ENCODE data around the gene OPCML.

OPCML gene

DNA sequence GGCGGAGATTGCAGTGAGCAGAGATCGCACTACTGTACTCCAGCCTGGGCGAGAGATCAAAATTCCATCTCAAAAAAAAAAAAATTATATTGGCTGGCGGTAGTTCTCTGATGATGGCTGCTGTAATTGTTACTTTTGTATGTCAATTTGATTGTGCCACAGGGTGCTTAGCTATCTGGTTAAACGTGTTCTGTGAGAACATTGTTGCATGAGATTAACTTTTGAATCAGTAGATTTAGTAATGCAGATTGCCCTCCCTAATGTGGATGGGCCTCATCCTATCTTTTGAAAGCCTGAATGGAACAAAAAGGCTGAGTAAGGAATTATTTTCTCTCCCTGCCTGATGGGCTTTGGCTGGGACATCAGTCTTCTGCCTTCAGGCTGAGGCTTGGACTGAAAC lies 654.2 kb downstream of the OPCML start:
- no peak overlapping the region for H2AFZ ChIP-seq (ENCODE audit: low read depth, low read length, severe bottlenecking)
- no peaks in the 10 kb centered on the region for H4K20me1 ChIP-seq (ENCODE audit: low read depth, low read length)
- H3F3A ChIP-seq (ENCODE audit: insufficient read depth) = no peaks in the 10 kb centered on the region
- H3K4me2 ChIP-seq (ENCODE audit: low read depth, low read length, poor library complexity, severe bottlenecking) = no peak overlapping the region
- TF ChIP-seq, protein P1, sequence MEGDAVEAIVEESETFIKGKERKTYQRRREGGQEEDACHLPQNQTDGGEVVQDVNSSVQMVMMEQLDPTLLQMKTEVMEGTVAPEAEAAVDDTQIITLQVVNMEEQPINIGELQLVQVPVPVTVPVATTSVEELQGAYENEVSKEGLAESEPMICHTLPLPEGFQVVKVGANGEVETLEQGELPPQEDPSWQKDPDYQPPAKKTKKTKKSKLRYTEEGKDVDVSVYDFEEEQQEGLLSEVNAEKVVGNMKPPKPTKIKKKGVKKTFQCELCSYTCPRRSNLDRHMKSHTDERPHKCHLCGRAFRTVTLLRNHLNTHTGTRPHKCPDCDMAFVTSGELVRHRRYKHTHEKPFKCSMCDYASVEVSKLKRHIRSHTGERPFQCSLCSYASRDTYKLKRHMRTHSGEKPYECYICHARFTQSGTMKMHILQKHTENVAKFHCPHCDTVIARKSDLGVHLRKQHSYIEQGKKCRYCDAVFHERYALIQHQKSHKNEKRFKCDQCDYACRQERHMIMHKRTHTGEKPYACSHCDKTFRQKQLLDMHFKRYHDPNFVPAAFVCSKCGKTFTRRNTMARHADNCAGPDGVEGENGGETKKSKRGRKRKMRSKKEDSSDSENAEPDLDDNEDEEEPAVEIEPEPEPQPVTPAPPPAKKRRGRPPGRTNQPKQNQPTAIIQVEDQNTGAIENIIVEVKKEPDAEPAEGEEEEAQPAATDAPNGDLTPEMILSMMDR (IDR thresholded peaks at IDR 0.05; ENCODE audit: insufficient read depth, low read length, poor library complexity, severe bottlenecking) = no peak
- no peak for TF ChIP-seq EZH2phosphoT487 (conservative IDR thresholded peaks at IDR 0.05; ENCODE audit: low read length)
- H3K27ac ChIP-seq (ENCODE audit: low read depth, low read length) = no peak overlapping the region
- H3K4me3 ChIP-seq (ENCODE audit: insufficient read depth, low read length, poor library complexity, severe bottlenecking) = no peak overlapping the region
- H3K9me2 ChIP-seq (replicated peaks; ENCODE audit: insufficient read depth, low read length) = no peaks in the 10 kb centered on the region
- no peaks in the 10 kb centered on the region for H3K9me3 ChIP-seq (ENCODE audit: insufficient read depth, low read length)
- no peaks in the 10 kb centered on the region for H3K27me3 ChIP-seq (ENCODE audit: low read length)
- no peak overlapping the region for H3K9ac ChIP-seq (ENCODE audit: low read length)
- H3K79me2 ChIP-seq (ENCODE audit: insufficient read depth, low read length) = no peaks in the 10 kb centered on the region
- H3K36me3 ChIP-seq (ENCODE audit: low read length) = no peaks in the 10 kb centered on the region

DNA sequence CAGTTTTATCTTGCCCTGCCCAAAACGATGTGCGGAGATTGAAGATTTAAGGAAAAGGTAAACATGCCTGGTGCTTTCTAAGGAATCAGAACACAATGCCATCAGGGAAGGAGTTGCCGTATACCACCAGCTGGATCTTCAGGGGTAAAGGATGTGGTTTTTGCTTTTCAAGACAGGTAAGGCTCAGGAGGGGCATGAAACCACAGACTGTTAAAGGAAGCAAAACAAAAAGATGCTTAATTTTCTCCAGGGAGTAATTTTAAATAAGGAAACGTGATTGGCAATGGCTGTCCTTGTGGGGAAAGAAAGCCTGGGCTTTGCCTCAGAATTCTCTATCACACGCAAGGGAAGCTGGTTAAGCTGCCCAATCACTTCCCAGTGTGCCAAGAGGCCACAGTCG lies 655.6 kb downstream of the OPCML start:
- Histone ChIP-seq H3K4me3 (ENCODE audit: insufficient read depth, low read length, poor library complexity, severe bottlenecking) (no peak overlapping the region), H3F3A (ENCODE audit: insufficient read depth) (no peaks in the 10 kb centered on the region), H3K9me3 (ENCODE audit: insufficient read depth, low read length) (no peaks in the 10 kb centered on the region), H3K4me2 (ENCODE audit: low read depth, low read length, poor library complexity, severe bottlenecking) (no peak overlapping the region), H3K79me2 (ENCODE audit: insufficient read depth, low read length) (no peaks in the 10 kb centered on the region), H3K9ac (ENCODE audit: low read length) (no peak overlapping the region), H3K27me3 (ENCODE audit: low read length) (no peaks in the 10 kb centered on the region), H3K36me3 (ENCODE audit: low read length) (no peaks in the 10 kb centered on the region), H2AFZ (ENCODE audit: low read depth, low read length, severe bottlenecking) (no peak overlapping the region), H4K20me1 (ENCODE audit: low read depth, low read length) (no peaks in the 10 kb centered on the region), H3K9me2 (replicated peaks; ENCODE audit: insufficient read depth, low read length) (no peaks in the 10 kb centered on the region), H3K27ac (ENCODE audit: low read depth, low read length) (no peak overlapping the region)
- TF ChIP-seq EZH2phosphoT487 (conservative IDR thresholded peaks at IDR 0.05; ENCODE audit: low read length) = no peak
- TF ChIP-seq, protein P1 (IDR thresholded peaks at IDR 0.05; ENCODE audit: insufficient read depth, low read length, poor library complexity, severe bottlenecking) = no peak

DNA sequence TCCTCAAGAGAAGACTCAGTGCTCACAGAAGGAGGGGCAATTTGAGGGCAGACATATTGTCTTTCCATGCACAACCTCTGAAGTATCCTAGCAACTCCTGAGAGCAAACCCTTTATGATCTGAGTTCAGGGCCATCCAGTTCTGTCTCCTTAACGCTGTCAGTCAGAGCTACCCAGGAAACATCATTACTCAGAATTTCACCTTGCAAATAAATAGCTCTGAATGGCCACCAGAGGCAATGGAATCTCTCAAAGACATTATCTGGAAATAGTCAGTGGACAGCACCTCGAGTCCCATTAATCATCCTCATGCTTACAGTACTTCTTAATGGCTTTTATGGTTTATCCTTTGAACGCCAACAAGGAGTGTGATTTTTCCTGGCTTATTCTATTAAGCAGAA lies 656.1 kb downstream of the OPCML start:
- H3K79me2 ChIP-seq (ENCODE audit: insufficient read depth, low read length) = no peaks in the 10 kb centered on the region
- no peaks in the 10 kb centered on the region for H3K27me3 ChIP-seq (ENCODE audit: low read length)
- no peak overlapping the region for H3K9ac ChIP-seq (ENCODE audit: low read length)
- no peak overlapping the region for H3K4me2 ChIP-seq (ENCODE audit: low read depth, low read length, poor library complexity, severe bottlenecking)
- H4K20me1 ChIP-seq (ENCODE audit: low read depth, low read length) = no peaks in the 10 kb centered on the region
- no peaks in the 10 kb centered on the region for H3F3A ChIP-seq (ENCODE audit: insufficient read depth)
- no peak overlapping the region for H2AFZ ChIP-seq (ENCODE audit: low read depth, low read length, severe bottlenecking)
- no peaks in the 10 kb centered on the region for H3K9me3 ChIP-seq (ENCODE audit: insufficient read depth, low read length)
- no peak for TF ChIP-seq EZH2phosphoT487 (conservative IDR thresholded peaks at IDR 0.05; ENCODE audit: low read length)
- TF ChIP-seq, protein P1 (IDR thresholded peaks at IDR 0.05; ENCODE audit: insufficient read depth, low read length, poor library complexity, severe bottlenecking) = no peak
- no peaks in the 10 kb centered on the region for H3K36me3 ChIP-seq (ENCODE audit: low read length)
- H3K27ac ChIP-seq (ENCODE audit: low read depth, low read length) = no peak overlapping the region
- no peak overlapping the region for H3K4me3 ChIP-seq (ENCODE audit: insufficient read depth, low read length, poor library complexity, severe bottlenecking)
- no peaks in the 10 kb centered on the region for H3K9me2 ChIP-seq (replicated peaks; ENCODE audit: insufficient read depth, low read length)
